Kidney (tissue), 14 donors: Measurements from ENCODE around the gene LMNB1. TPM values are rescaled to one million over a fixed set of nuclear protein-coding genes. Genes with fewer than 3 reads are reported as not detected.

Experiments used
- DNase-seq, 5 donors: peaks; one replicate each; pipeline ENCODE4 v3.0.0-alpha.2; 2013 to 2020
- FAIRE-seq: peaks from 2 replicates; lab custom pipeline; 2012; peaks lifted over from hg19 to GRCh38; lab: Jason Lieb, UNC
- H3K27ac ChIP-seq, 2 donors: one replicate each; pipeline ENCODE4 v1.7.0; 2013; ENCODE audit warnings: low read depth in 2 of 2, low read length in 2 of 2, inconsistent platforms in 1 of 2
- H3K27me3 ChIP-seq: one replicate; pipeline ENCODE4 v1.7.1; 2013; ENCODE audit warnings: low read length, inconsistent platforms; ENCODE audit not compliant: control insufficient read depth, insufficient read depth
- H3K36me3 ChIP-seq, 3 donors: one replicate each; pipeline versions ENCODE4 v1.7.0 to v1.7.1; 2013; ENCODE audit warnings: low read length in 3 of 3, control low read depth in 1 of 3, inconsistent platforms in 1 of 3; ENCODE audit not compliant: insufficient read depth in 3 of 3, control insufficient read depth in 2 of 3
- H3K4me1 ChIP-seq, 3 donors: one replicate each; pipeline versions ENCODE4 v1.7.0 to v1.7.1; 2013; ENCODE audit warnings: low read length in 3 of 3, inconsistent platforms in 1 of 3, low read depth in 1 of 3; ENCODE audit not compliant: control insufficient read depth in 2 of 3, insufficient read depth in 2 of 3
- H3K4me3 ChIP-seq, 3 donors: one replicate each; pipeline versions ENCODE4 v1.7.0 to v1.8.1; 2013; ENCODE audit warnings: low read length in 3 of 3, control low read depth in 1 of 3, inconsistent platforms in 1 of 3
- H3K9ac ChIP-seq, 3 donors: one replicate each; pipeline versions ENCODE4 v1.7.0 to v1.7.1; 2013; ENCODE audit warnings: low read length in 3 of 3, control low read depth in 1 of 3, inconsistent platforms in 1 of 3
- H3K9me3 ChIP-seq, 3 donors: one replicate each; pipeline versions ENCODE4 v1.7.0 to v1.7.1; 2013; ENCODE audit warnings: low read length in 3 of 3, control low read depth in 1 of 3, inconsistent platforms in 1 of 3; ENCODE audit not compliant: control insufficient read depth in 2 of 3, insufficient read depth in 1 of 3
- CTCF ChIP-seq: IDR thresholded peaks from 3 replicates; pipeline ENCODE4 v1.5.1; 2012; ENCODE audit warnings: mild to moderate bottlenecking, moderate library complexity, borderline replicate concordance; ENCODE audit not compliant: insufficient read depth; ENCODE audit errors: extremely low read depth
- intact Hi-C: fragments of 100-400 bp; cut with DNase I; formaldehyde crosslinking; loops from one replicate; pipeline ENCODE4 v1.11.1; 2022
- polyA plus RNA-seq: library from polyadenylated mRNA; stranded (reverse); fragments of 350-450 nt; fragmentation: Illumina TruSeq; extraction: RNeasy Lipid Tissue Mini Kit (QIAGEN cat#74804); gene quantifications from one replicate; pipeline ENCODE4 v1.2.3, GENCODE V29; 2014; ENCODE audit warnings: low read depth, low replicate concordance; ENCODE audit not compliant: insufficient read depth
- total RNA-seq: library from RNA; stranded (reverse); fragmentation: NEBNext Ultra II Directional; extraction: Animal tissue kit (Norgen Biotek cat#: 25700); gene quantifications from one replicate; pipeline ENCODE4 v1.2.1, GENCODE V29; 2021
- donor health status: control.
- donor health status: control.
- donor health status: control.
- donor health status: control.
- donor health status: control.
- donor health status: DM: yes; HTN: yes; CAD: no.
- donor health status: Normal renal cell carcinoma (clear cell type).

The LMNB1 gene
- total and polyA plus RNA-seq, 2 donors from 2014 or later: 1.7 to 10.3 TPM

- H3K27ac ChIP-seq: no peak overlapping the region
- no peak for DNase-seq
- intact Hi-C loops: no loop called here
Measured at GRCh38 chr5:126814721-126815404, 37.9 kb downstream of the LMNB1 start.

GRCh38 chr5:126816649-126817048 is 39.7 kb downstream of the LMNB1 start:
- Histone ChIP-seq H3K4me3 (no peak overlapping the region), H3K27me3 (no peaks in the 10 kb centered on the region), H3K27ac (no peak overlapping the region), H3K9ac (no peak overlapping the region), H3K9me3 (no peaks in the 10 kb centered on the region), H3K36me3 (peaks cover 0 to 2% (median 2%) of the 10 kb centered on the region in 3 donors), H3K4me1 (no peaks in the 10 kb centered on the region)
- DNase-seq: no peak
- TF ChIP-seq CTCF: no peak
- FAIRE-seq: no peak
- intact Hi-C loops: no loop called here

More at GRCh38 chr5:126814721-126815404, 37.9 kb downstream of the LMNB1 start:
- H3K9ac ChIP-seq: no peak overlapping the region
- FAIRE-seq: no peak
- H3K4me3 ChIP-seq: no peak overlapping the region
- no peaks in the 10 kb centered on the region for H3K27me3 ChIP-seq
- TF ChIP-seq CTCF: no peak
- H3K36me3 ChIP-seq: peaks cover 0 to 4% (median 2%) of the 10 kb centered on the region in 3 donors
- H3K9me3 ChIP-seq: no peaks in the 10 kb centered on the region
- no peaks in the 10 kb centered on the region for H3K4me1 ChIP-seq

GRCh38 chr5:126818736-126819135 is 41.8 kb downstream of the LMNB1 start:
- Histone ChIP-seq H3K9me3 (no peaks in the 10 kb centered on the region), H3K27ac (no peak overlapping the region), H3K4me1 (no peaks in the 10 kb centered on the region), H3K36me3 (peaks cover 0 to 2% (median 2%) of the 10 kb centered on the region in 3 donors), H3K9ac (no peak overlapping the region), H3K4me3 (no peak overlapping the region), H3K27me3 (no peaks in the 10 kb centered on the region)
- intact Hi-C loops: no loop called here
- FAIRE-seq (no peak), DNase-seq (no peak)
- TF ChIP-seq CTCF: no peak
